Natural killer cell (primary cell): ENCODE data around the gene REC114. TPM values are rescaled to one million over a fixed set of nuclear protein-coding genes. Genes with fewer than 3 reads are reported as not detected.
"Not testable (repeated sequence)": the region's sequence is repeated elsewhere in the genome, so short reads cannot be mapped to it uniquely, and the experiment has no call there.

Experiments used
- ATAC-seq, 3 donors: fragments of 150-1000 bp in 2 of 3; fragments of 200-7000 bp in 1 of 3; cut with Tn5 transposase; 1 replicate in 1 of 3; 2 replicates in 2 of 3; pipeline ENCODE4 v1.10.0; 2021; ENCODE audit warnings: mild to moderate bottlenecking in 2 of 3, moderate library complexity in 2 of 3
- DNase-seq, 2 donors: peaks; one replicate each; pipeline versions ENCODE4 v3.0.0 to v3.0.0-alpha.2; 2013 to 2021; ENCODE audit warnings: mixed read lengths in 1 of 2
- H3K27ac ChIP-seq: one replicate; pipeline ENCODE4 v1.5.1; 2013; ENCODE audit warnings: mild to moderate bottlenecking, low read length
- H3K27me3 ChIP-seq: one replicate; pipeline ENCODE4 v1.6.1; 2013; ENCODE audit warnings: low read length; ENCODE audit not compliant: control insufficient read depth, insufficient read depth
- H3K36me3 ChIP-seq: one replicate; pipeline ENCODE4 v1.6.1; 2013; ENCODE audit warnings: low read length; ENCODE audit not compliant: control insufficient read depth, insufficient read depth
- H3K4me1 ChIP-seq: one replicate; pipeline ENCODE4 v1.6.1; 2013; ENCODE audit warnings: low read length; ENCODE audit not compliant: control insufficient read depth, insufficient read depth
- H3K4me3 ChIP-seq: one replicate; pipeline ENCODE4 v1.5.1; 2013; ENCODE audit warnings: low read length
- H3K9me3 ChIP-seq: one replicate; pipeline ENCODE4 v1.6.1; 2013; ENCODE audit warnings: low read length; ENCODE audit not compliant: control insufficient read depth, insufficient read depth
- H3K27ac Mint-ChIP-seq, 2 donors: one replicate each; pipeline ENCODE4 v1.8.0; 2022; ENCODE audit warnings: mild to moderate bottlenecking in 2 of 2, mixed read lengths in 2 of 2, moderate library complexity in 1 of 2
- H3K27me3 Mint-ChIP-seq, 2 donors: one replicate each; pipeline ENCODE4 v1.8.0; 2022; ENCODE audit warnings: low read depth in 2 of 2, mixed read lengths in 2 of 2
- H3K36me3 Mint-ChIP-seq: one replicate; pipeline ENCODE4 v1.8.0; 2022; ENCODE audit warnings: mixed read lengths
- H3K4me1 Mint-ChIP-seq, 2 donors: one replicate each; pipeline ENCODE4 v1.8.0; 2022; ENCODE audit warnings: mixed read lengths in 2 of 2
- H3K4me3 Mint-ChIP-seq: one replicate; pipeline ENCODE4 v1.8.0; 2022; ENCODE audit warnings: mild to moderate bottlenecking, moderate library complexity, mixed read lengths
- H3K9me3 Mint-ChIP-seq, 2 donors: one replicate each; pipeline ENCODE4 v1.8.0; 2022; ENCODE audit warnings: mixed read lengths in 2 of 2
- CTCF ChIP-seq: fragments of 200-600 bp; IDR thresholded peaks from one replicate; pipeline ENCODE4 v1.8.0; 2022; ENCODE audit warnings: antibody characterized with exemption
- WGBS: methylation state at CpG from one replicate; pipeline ENCODE4 v1.1.7; 2013; ENCODE audit warnings: missing lambda C conversion rate; ENCODE audit not compliant: insufficient coverage; 5-methylcytosine and 5-hydroxymethylcytosine counted together
- intact Hi-C: fragments of 100-400 bp; cut with micrococcal nuclease; formaldehyde crosslinking; loops from one replicate; pipeline ENCODE4 v1.14.2; 2022
- total RNA-seq, 4 donors: library from RNA; stranded (reverse); fragments of 120-200 nt in 1 of 4; gene quantifications; one replicate each; pipeline versions ENCODE4 v1.2.3 to v1.2.4, GENCODE V29; 2013 to 2022

Gene REC114
- total RNA-seq, 3 donors from 2014 or later (not counting 1 experiment from before 2014, with no cell fraction given): not detected

- Mint-ChIP-seq H3K4me3 (no peak overlapping the region), H3K27ac (no peak overlapping the region), H3K9me3 (no peaks in the 10 kb centered on the region), H3K4me1 (no peaks in the 10 kb centered on the region), H3K36me3 (no peaks in the 10 kb centered on the region), H3K27me3 (peaks cover 0 to 4% of the 10 kb centered on the region in 2 donors)
- 92% methylated on average over 2 of the region's 3 CpGs for WGBS
- no peaks in the 10 kb centered on the region for H3K4me1 ChIP-seq
- ATAC-seq (no peak), DNase-seq (no peak)
- H3K9me3 ChIP-seq: no peaks in the 10 kb centered on the region
- intact Hi-C loops: no loop called here
- H3K4me3 ChIP-seq: no peak overlapping the region
- no peaks in the 10 kb centered on the region for H3K36me3 ChIP-seq
- H3K27me3 ChIP-seq: no peaks in the 10 kb centered on the region
- TF ChIP-seq CTCF: no peak
- no peak overlapping the region for H3K27ac ChIP-seq
These were observed 97.2 kb downstream of the REC114 start for GRCh38 chr15:73540161-73540560.

GRCh38 chr15:73541479-73541878 is 98.5 kb downstream of the REC114 start:
- Mint-ChIP-seq H3K27me3 (peaks cover 0 to 4% of the 10 kb centered on the region in 2 donors), H3K4me1 (no peaks in the 10 kb centered on the region), H3K4me3 (no peak overlapping the region), H3K36me3 (no peaks in the 10 kb centered on the region), H3K9me3 (no peaks in the 10 kb centered on the region), H3K27ac (no peak overlapping the region)
- intact Hi-C loops: no loop called here
- Histone ChIP-seq H3K4me3 (no peak overlapping the region), H3K27ac (no peak overlapping the region), H3K9me3 (no peaks in the 10 kb centered on the region), H3K36me3 (no peaks in the 10 kb centered on the region), H3K4me1 (no peaks in the 10 kb centered on the region), H3K27me3 (no peaks in the 10 kb centered on the region)
- DNase-seq (no peak), ATAC-seq (no peak)
- TF ChIP-seq CTCF: no peak

- H3K4me3 Mint-ChIP-seq, H3K9me3 Mint-ChIP-seq, H3K27me3 ChIP-seq, intact Hi-C loops, H3K9me3 ChIP-seq, ATAC-seq, H3K36me3 Mint-ChIP-seq, DNase-seq, H3K27me3 Mint-ChIP-seq, H3K4me3 ChIP-seq, H3K36me3 ChIP-seq, H3K27ac ChIP-seq, H3K4me1 Mint-ChIP-seq, H3K27ac Mint-ChIP-seq, H3K4me1 ChIP-seq: not testable (repeated sequence)
- WGBS: no CpG with 5 or more reads among the region's 3 CpGs
These were observed 106.0 kb downstream of the REC114 start for GRCh38 chr15:73548925-73549324.

- Histone ChIP-seq H3K27ac (no peak overlapping the region), H3K36me3 (no peaks in the 10 kb centered on the region), H3K9me3 (no peaks in the 10 kb centered on the region), H3K27me3 (no peaks in the 10 kb centered on the region), H3K4me3 (no peak overlapping the region), H3K4me1 (no peaks in the 10 kb centered on the region)
- no peaks in the 10 kb centered on the region for H3K9me3 Mint-ChIP-seq
- H3K36me3 Mint-ChIP-seq: no peaks in the 10 kb centered on the region
- no peak for ATAC-seq
- intact Hi-C loops: no loop called here
- no peak for DNase-seq
- H3K4me1 Mint-ChIP-seq: no peaks in the 10 kb centered on the region
- H3K4me3 Mint-ChIP-seq: no peak overlapping the region
- no peak for TF ChIP-seq CTCF
- H3K27ac Mint-ChIP-seq: no peak overlapping the region
- H3K27me3 Mint-ChIP-seq: no peaks in the 10 kb centered on the region
These were observed 107.2 kb downstream of the REC114 start for GRCh38 chr15:73550190-73550589.
